IMR-90 (cell line): ENCODE results near the gene FFAR2.

Experiments
- BHLHE40 ChIP-seq: fragments of 150-350 bp; IDR thresholded peaks from 2 replicates; pipeline ENCODE4 v1.6.1; 2016; ENCODE audit warnings: mild to moderate bottlenecking, low read depth, low read length
- CEBPB ChIP-seq: IDR thresholded peaks from 2 replicates; pipeline ENCODE4 v1.6.1; 2012; ENCODE audit warnings: low read depth, low read length, improper control_type of control experiment
- CTCF ChIP-seq: conservative IDR thresholded peaks from 2 replicates; pipeline ENCODE4 v1.5.1; 2012; ENCODE audit warnings: mild to moderate bottlenecking, low read depth, low read length, improper control_type of control experiment
- MAFK ChIP-seq: IDR thresholded peaks from 2 replicates; pipeline ENCODE4 v1.6.1; 2012; ENCODE audit warnings: low read depth, low read length, improper control_type of control experiment
- MAZ ChIP-seq: IDR thresholded peaks from 2 replicates; pipeline ENCODE4 v1.6.1; 2012; ENCODE audit warnings: low read depth, mild to moderate bottlenecking, low read length, improper control_type of control experiment, moderate library complexity, borderline replicate concordance
- NFE2L2 ChIP-seq: fragments of 150-350 bp; IDR thresholded peaks from 2 replicates; pipeline ENCODE4 v1.6.1; 2016; ENCODE audit warnings: low read depth, mild to moderate bottlenecking, low read length
- POLR2A ChIP-seq: IDR thresholded peaks from 2 replicates; pipeline ENCODE4 v1.6.1; 2012; ENCODE audit warnings: mild to moderate bottlenecking, low read depth, low read length
- RCOR1 ChIP-seq: IDR thresholded peaks from 2 replicates; pipeline ENCODE4 v1.6.1; 2012; ENCODE audit warnings: mild to moderate bottlenecking, low read length, improper control_type of control experiment; ENCODE audit not compliant: insufficient replicate concordance
- RFX5 ChIP-seq: IDR thresholded peaks from 2 replicates; pipeline ENCODE4 v1.8.0; 2012; ENCODE audit warnings: low read depth, mild to moderate bottlenecking, low read length, moderate library complexity
- SMC3 ChIP-seq: fragments of 150-350 bp; IDR thresholded peaks from 2 replicates; pipeline ENCODE4 v1.6.1; 2016; ENCODE audit warnings: low read depth, mild to moderate bottlenecking, antibody characterized with exemption, low read length, moderate library complexity
- TF ChIP-seq, protein P1 (sequence below): fragments of 150-350 bp; IDR thresholded peaks from 2 replicates; pipeline ENCODE4 v1.6.1; 2016; ENCODE audit warnings: low read depth, mild to moderate bottlenecking, low read length, moderate library complexity, borderline replicate concordance

GRCh38 chr19:35403116-35403760 lies 44.8 kb upstream of the FFAR2 start:
- no peak for TF ChIP-seq CTCF
- TF ChIP-seq BHLHE40: no peak
- no peak for TF ChIP-seq NFE2L2
- no peak for TF ChIP-seq RCOR1
- TF ChIP-seq MAFK: no peak
- TF ChIP-seq CEBPB: no peak
- TF ChIP-seq MAZ: no peak
- no peak for TF ChIP-seq POLR2A
- TF ChIP-seq, protein P1, sequence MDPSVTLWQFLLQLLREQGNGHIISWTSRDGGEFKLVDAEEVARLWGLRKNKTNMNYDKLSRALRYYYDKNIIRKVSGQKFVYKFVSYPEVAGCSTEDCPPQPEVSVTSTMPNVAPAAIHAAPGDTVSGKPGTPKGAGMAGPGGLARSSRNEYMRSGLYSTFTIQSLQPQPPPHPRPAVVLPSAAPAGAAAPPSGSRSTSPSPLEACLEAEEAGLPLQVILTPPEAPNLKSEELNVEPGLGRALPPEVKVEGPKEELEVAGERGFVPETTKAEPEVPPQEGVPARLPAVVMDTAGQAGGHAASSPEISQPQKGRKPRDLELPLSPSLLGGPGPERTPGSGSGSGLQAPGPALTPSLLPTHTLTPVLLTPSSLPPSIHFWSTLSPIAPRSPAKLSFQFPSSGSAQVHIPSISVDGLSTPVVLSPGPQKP: no peak
- TF ChIP-seq RFX5: no peak
- TF ChIP-seq SMC3: no peak
